ENCODE data around the gene ADGRB3. TPM values are rescaled to one million over a fixed set of nuclear protein-coding genes. Genes with fewer than 3 reads are reported as not detected.

Gene ADGRB3
- total and polyA plus RNA-seq, 10 donors = 0.09 to 4.1 (median 1.1) TPM

DNA sequence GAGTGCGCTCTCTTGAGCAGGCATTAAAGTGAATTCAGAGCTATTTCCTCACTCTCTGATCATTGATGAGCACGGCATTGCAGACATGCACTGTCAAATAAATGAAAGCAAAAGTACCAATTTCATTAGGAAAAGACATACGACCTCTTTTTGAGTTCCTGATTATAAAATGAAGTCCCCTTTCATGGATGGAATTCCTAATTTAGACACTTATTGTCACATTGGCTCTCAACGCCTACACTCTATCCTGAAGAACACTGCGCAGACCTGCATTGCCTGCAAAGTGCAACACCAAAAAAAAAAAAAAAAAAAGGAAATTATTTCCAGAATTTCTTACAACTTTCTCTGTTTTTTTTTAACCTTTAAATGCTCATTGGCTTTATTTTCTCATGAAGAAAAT is 1.6 kb downstream of the ADGRB3 start:
- peak overlapping the region in 5 of 8 donors; percentile 53 to 80 (median 62) for H3K4me3 ChIP-seq
- WGBS, 5 donors = 41 to 55% (median 47%) methylated on average over 5 of the region's 5 CpGs
- H3K36me3 ChIP-seq = no peaks in the 10 kb centered on the region
- H3K9me3 ChIP-seq = no peaks in the 10 kb centered on the region
- intact Hi-C loops (cut with DNase I; ENCODE audit: low total_unique reads) = no loop called here
- TF ChIP-seq POLR2AphosphoS5 (IDR thresholded peaks at IDR 0.05) (no peak), POLR2A (IDR thresholded peaks at IDR 0.05) (no peak)
- TF ChIP-seq, protein P1, sequence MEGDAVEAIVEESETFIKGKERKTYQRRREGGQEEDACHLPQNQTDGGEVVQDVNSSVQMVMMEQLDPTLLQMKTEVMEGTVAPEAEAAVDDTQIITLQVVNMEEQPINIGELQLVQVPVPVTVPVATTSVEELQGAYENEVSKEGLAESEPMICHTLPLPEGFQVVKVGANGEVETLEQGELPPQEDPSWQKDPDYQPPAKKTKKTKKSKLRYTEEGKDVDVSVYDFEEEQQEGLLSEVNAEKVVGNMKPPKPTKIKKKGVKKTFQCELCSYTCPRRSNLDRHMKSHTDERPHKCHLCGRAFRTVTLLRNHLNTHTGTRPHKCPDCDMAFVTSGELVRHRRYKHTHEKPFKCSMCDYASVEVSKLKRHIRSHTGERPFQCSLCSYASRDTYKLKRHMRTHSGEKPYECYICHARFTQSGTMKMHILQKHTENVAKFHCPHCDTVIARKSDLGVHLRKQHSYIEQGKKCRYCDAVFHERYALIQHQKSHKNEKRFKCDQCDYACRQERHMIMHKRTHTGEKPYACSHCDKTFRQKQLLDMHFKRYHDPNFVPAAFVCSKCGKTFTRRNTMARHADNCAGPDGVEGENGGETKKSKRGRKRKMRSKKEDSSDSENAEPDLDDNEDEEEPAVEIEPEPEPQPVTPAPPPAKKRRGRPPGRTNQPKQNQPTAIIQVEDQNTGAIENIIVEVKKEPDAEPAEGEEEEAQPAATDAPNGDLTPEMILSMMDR (IDR thresholded peaks at IDR 0.05 in 8 of 11, conservative IDR thresholded peaks at IDR 0.05 in 3 of 11) = no peak
- H3K27ac ChIP-seq = no peak overlapping the region
- H3K27me3 ChIP-seq (replicated peaks in 1 of 7) = peaks cover 0 to 73% (median 9%) of the 10 kb centered on the region in 7 donors
- DNase-seq = no peak
- H3K4me1 ChIP-seq = peaks cover 0 to 59% (median 27%) of the 10 kb centered on the region in 6 donors

DNA sequence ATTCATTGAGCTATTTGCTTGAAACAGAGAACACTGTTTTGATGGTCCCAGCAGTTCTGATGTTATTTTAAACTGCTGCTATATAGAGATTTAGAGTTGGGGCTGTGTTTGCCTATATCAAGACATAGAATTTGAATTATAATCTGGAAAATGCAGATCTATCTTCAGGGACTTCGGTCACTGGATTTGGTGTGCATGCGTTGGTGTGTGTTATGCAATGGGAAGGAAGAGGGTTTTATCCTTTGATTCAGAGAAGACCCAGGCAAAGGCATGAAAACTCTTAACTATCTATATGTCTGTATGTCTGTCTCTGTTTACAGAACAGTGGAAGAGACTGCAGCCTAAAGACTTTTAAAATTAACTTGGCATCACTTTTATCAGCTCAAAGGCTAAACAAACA is 2.0 kb downstream of the ADGRB3 start:
- H3K4me1 ChIP-seq = peaks cover 0 to 59% (median 27%) of the 10 kb centered on the region in 6 donors
- H3K27ac ChIP-seq = no peak overlapping the region
- intact Hi-C loops (cut with DNase I; ENCODE audit: low total_unique reads) = no loop called here
- peak overlapping the region in 3 of 8 donors; percentile 53 to 80 (median 65) for H3K4me3 ChIP-seq
- 38 to 71% (median 66%) methylated on average over 2 of the region's 2 CpGs for WGBS, 5 donors
- no peaks in the 10 kb centered on the region for H3K36me3 ChIP-seq
- H3K9me3 ChIP-seq = no peaks in the 10 kb centered on the region
- DNase-seq = no peak
- peaks cover 0 to 73% (median 9%) of the 10 kb centered on the region in 7 donors for H3K27me3 ChIP-seq (replicated peaks in 1 of 7)
- TF ChIP-seq POLR2AphosphoS5 (IDR thresholded peaks at IDR 0.05) (no peak), POLR2A (IDR thresholded peaks at IDR 0.05) (no peak)
- TF ChIP-seq, protein P1 (IDR thresholded peaks at IDR 0.05 in 8 of 11, conservative IDR thresholded peaks at IDR 0.05 in 3 of 11) = no peak

DNA sequence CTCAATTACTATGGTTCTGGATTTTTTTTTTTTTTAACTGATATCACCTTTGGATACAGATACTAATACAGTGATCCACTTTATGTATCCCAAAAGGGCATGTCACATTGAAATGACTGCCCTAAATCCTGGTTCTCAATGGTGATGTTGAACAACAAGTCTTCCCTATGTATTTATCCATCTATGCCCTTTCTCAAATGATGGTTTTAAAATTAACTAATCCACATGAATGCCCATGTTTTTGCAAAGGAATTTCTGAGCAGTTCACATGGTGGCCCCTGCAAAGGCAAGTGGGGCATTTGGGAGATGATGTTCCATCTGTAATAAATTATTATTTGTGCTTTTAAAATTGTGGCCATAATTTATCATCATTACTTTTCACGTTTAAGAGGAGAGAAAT is 2.7 kb downstream of the ADGRB3 start:
- no peak overlapping the region for H3K27ac ChIP-seq
- TF ChIP-seq, protein P1 (IDR thresholded peaks at IDR 0.05 in 8 of 11, conservative IDR thresholded peaks at IDR 0.05 in 3 of 11) = no peak
- H3K4me1 ChIP-seq = peaks cover 0 to 59% (median 27%) of the 10 kb centered on the region in 6 donors
- H3K36me3 ChIP-seq = no peaks in the 10 kb centered on the region
- intact Hi-C loops (cut with DNase I; ENCODE audit: low total_unique reads) = no loop called here
- 0 to 2% (median 2%) methylated on average over 1 of the region's 1 CpG for WGBS, 5 donors
- no peaks in the 10 kb centered on the region for H3K9me3 ChIP-seq
- H3K4me3 ChIP-seq = no peak overlapping the region
- H3K27me3 ChIP-seq (replicated peaks in 1 of 7) = peaks cover 0 to 70% (median 9%) of the 10 kb centered on the region in 7 donors
- DNase-seq = no peak

DNA sequence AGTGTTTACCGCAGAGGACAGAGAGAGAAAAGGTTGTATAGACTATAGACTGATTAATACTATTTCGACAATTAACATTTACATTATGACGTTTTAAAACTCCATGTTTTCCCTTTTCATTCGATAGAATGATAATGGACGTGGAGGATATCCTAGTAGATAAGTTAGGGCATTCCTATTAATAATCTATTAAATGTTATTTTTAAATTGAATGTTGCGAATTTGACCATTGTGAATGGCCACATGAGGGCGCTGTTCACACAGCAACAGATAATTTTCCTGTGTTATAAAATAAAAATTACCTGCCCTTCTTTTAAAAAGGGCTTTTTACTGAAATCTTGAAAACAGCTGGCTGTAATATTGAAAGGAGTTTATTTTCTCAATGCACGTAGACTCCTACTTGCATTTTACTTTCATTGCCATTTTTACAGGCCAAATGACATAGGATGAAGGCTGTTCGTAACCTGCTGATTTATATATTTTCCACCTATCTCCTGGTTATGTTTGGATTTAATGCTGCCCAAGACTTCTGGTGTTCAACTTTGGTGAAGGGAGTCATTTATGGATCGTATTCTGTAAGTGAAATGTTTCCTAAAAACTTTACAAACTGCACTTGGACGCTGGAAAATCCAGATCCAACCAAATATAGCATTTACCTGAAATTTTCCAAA is 3.3 kb downstream of the ADGRB3 start:
- H3K27me3 ChIP-seq (replicated peaks in 1 of 7) = peaks cover 0 to 64% (median 8%) of the 10 kb centered on the region in 7 donors
- no peak for TF ChIP-seq POLR2A (IDR thresholded peaks at IDR 0.05)
- TF ChIP-seq, protein P1 (IDR thresholded peaks at IDR 0.05 in 8 of 11, conservative IDR thresholded peaks at IDR 0.05 in 3 of 11) = peak in 8 of 11 experiments; percentile 14 to 68 (median 52)
- no peak for DNase-seq
- H3K27ac ChIP-seq = no peak overlapping the region
- intact Hi-C loops (cut with DNase I; ENCODE audit: low total_unique reads) = no loop called here
- H3K36me3 ChIP-seq = no peaks in the 10 kb centered on the region
- H3K4me3 ChIP-seq = no peak overlapping the region
- WGBS, 5 donors = 25 to 34% (median 28%) methylated on average over 11 of the region's 11 CpGs
- H3K4me1 ChIP-seq = peaks cover 0 to 58% (median 27%) of the 10 kb centered on the region in 6 donors
- H3K9me3 ChIP-seq = no peaks in the 10 kb centered on the region

Measured in spleen (tissue), 11 donors.